Measurements from ENCODE around the gene NFYC. TPM values are rescaled to one million over a fixed set of nuclear protein-coding genes. Genes with fewer than 3 reads are reported as not detected.

NFYC gene
- total RNA-seq, 1 experiment from 2014 or later: 63.3 TPM

DNA sequence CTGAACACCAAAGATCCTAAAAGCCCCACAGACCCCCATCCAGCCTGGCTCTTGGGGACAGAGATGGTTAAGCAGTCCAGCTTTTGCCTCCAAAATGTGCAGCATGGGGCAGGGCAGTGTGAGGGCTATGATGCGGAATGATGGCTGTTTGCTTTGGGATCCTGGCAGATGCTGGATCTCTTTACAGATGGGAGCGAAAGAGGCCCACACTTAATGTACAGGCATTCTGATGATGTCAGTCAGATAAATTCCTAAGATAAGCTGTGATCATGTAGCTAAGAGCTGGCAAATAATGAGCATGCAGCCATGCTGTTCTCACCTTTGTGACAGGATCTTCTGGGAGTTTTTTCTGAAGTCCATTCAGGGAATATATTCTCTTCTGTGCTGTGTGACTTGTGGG is 74.5 kb downstream of the NFYC start:
- Histone ChIP-seq H3K27ac (ENCODE audit: low read depth, low read length) (no peak overlapping the region), H4K20me1 (ENCODE audit: insufficient read depth) (no peaks in the 10 kb centered on the region), H3K4me1 (ENCODE audit: control insufficient read depth in 1 of 2, insufficient read depth in 2 of 2, low read length in 2 of 2) (no peaks in the 10 kb centered on the region), H3K36me3 (ENCODE audit: control insufficient read depth in 1 of 2, insufficient read depth in 2 of 2, low read length in 2 of 2) (peaks cover 19 to 25% of the 10 kb centered on the region in 2 experiments; a peak in 3 of 4 replicates), H3K9ac (ENCODE audit: low read length) (no peak overlapping the region), H3K9me2 (ENCODE audit: insufficient read depth) (no peaks in the 10 kb centered on the region), H3K9me3 (ENCODE audit: control insufficient read depth in 1 of 2, insufficient read depth in 1 of 2, low read depth in 1 of 2, low read length in 2 of 2) (no peaks in the 10 kb centered on the region), H3K4me3 (replicated peaks in 1 of 2; ENCODE audit: low read depth in 1 of 2, low read length in 2 of 2) (no peak overlapping the region), H3K4me2 (ENCODE audit: low read length) (no peak overlapping the region), H2AFZ (ENCODE audit: low read depth, low read length, poor library complexity, severe bottlenecking) (no peak overlapping the region), H3K79me2 (ENCODE audit: insufficient read depth, low read length) (no peaks in the 10 kb centered on the region), H3K27me3 (ENCODE audit: insufficient read depth, low read length) (no peaks in the 10 kb centered on the region)
- ATAC-seq (no peak), DNase-seq (ENCODE audit: low read depth, low spot score) (no peak)
- ChIA-PET RAD21 (ENCODE audit: low non-redundant PET in 1 of 2, low total read pairs in 2 of 2, uncharacterized antibody in 2 of 2, unreplicated experiment in 2 of 2) (no interaction called here), CTCF (interaction anchor here (1.0 to 3.8 kb wide), 2 partner anchors 8 to 136 kb away, joined by 4 to 21 read pairs; no protein-coding TSS in a partner anchor), POLR2A (no interaction called here)
- intact Hi-C loops (cut with micrococcal nuclease): no loop called here
- TF ChIP-seq CBX3 (IDR thresholded peaks at IDR 0.05; ENCODE audit: low read depth): no peak
- TF ChIP-seq SRF (IDR thresholded peaks at IDR 0.05; ENCODE audit: low read depth): no peak
- TF ChIP-seq, protein P1, sequence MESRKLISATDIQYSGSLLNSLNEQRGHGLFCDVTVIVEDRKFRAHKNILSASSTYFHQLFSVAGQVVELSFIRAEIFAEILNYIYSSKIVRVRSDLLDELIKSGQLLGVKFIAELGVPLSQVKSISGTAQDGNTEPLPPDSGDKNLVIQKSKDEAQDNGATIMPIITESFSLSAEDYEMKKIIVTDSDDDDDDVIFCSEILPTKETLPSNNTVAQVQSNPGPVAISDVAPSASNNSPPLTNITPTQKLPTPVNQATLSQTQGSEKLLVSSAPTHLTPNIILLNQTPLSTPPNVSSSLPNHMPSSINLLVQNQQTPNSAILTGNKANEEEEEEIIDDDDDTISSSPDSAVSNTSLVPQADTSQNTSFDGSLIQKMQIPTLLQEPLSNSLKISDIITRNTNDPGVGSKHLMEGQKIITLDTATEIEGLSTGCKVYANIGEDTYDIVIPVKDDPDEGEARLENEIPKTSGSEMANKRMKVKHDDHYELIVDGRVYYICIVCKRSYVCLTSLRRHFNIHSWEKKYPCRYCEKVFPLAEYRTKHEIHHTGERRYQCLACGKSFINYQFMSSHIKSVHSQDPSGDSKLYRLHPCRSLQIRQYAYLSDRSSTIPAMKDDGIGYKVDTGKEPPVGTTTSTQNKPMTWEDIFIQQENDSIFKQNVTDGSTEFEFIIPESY (IDR thresholded peaks at IDR 0.05; ENCODE audit: extremely low read depth, insufficient replicate concordance, low read length): no peak
- no peak for TF ChIP-seq EZH2 (IDR thresholded peaks at IDR 0.05)
- TF ChIP-seq YY1 (IDR thresholded peaks at IDR 0.05; ENCODE audit: extremely low read depth, insufficient replicate concordance, low read depth, low read length): no peak
- TF ChIP-seq ZNF274 (IDR thresholded peaks at IDR 0.05; ENCODE audit: low read depth, low read length): no peak
- TF ChIP-seq FOSL1 (IDR thresholded peaks at IDR 0.05; ENCODE audit: low read depth): no peak
- BruUV-seq (replicated peaks): no TSS peak

DNA sequence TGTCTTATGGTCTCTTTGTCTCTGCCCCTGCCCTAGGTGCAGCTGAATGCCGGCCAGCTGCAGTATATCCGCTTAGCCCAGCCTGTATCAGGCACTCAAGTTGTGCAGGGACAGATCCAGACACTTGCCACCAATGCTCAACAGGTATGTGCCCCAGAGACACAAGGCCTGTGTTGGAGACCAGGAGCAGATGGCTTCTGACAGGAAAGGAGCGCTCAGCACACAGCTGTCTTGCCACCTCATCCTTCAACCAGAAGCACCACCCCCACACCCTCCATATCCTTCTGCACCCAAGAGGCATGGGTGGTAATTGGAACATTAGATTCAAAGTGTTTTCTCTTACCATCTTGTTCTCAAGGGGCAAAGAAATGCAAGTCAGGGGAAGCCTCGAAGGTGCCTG is 75.1 kb downstream of the NFYC start:
- Histone ChIP-seq H3K4me3 (replicated peaks in 1 of 2; ENCODE audit: low read depth in 1 of 2, low read length in 2 of 2) (no peak overlapping the region), H2AFZ (ENCODE audit: low read depth, low read length, poor library complexity, severe bottlenecking) (no peak overlapping the region), H3K9me3 (ENCODE audit: control insufficient read depth in 1 of 2, insufficient read depth in 1 of 2, low read depth in 1 of 2, low read length in 2 of 2) (no peaks in the 10 kb centered on the region), H3K9me2 (ENCODE audit: insufficient read depth) (no peaks in the 10 kb centered on the region), H3K4me2 (ENCODE audit: low read length) (no peak overlapping the region), H3K4me1 (ENCODE audit: control insufficient read depth in 1 of 2, insufficient read depth in 2 of 2, low read length in 2 of 2) (no peaks in the 10 kb centered on the region), H3K9ac (ENCODE audit: low read length) (no peak overlapping the region), H3K27me3 (ENCODE audit: insufficient read depth, low read length) (no peaks in the 10 kb centered on the region), H4K20me1 (ENCODE audit: insufficient read depth) (no peaks in the 10 kb centered on the region), H3K27ac (ENCODE audit: low read depth, low read length) (no peak overlapping the region), H3K79me2 (ENCODE audit: insufficient read depth, low read length) (no peaks in the 10 kb centered on the region), H3K36me3 (ENCODE audit: control insufficient read depth in 1 of 2, insufficient read depth in 2 of 2, low read length in 2 of 2) (peaks cover 19 to 25% of the 10 kb centered on the region in 2 experiments; a peak in 3 of 4 replicates)
- intact Hi-C loops (cut with micrococcal nuclease): no loop called here
- no TSS peak for BruUV-seq (replicated peaks)
- DNase-seq (ENCODE audit: low read depth, low spot score) (no peak), ATAC-seq (no peak)
- CTCF ChIA-PET: interaction anchor here (3.8 kb wide), 1 partner anchor 7 kb away, joined by 21 read pairs; no protein-coding TSS in a partner anchor
- TF ChIP-seq CBX3 (IDR thresholded peaks at IDR 0.05; ENCODE audit: low read depth) (no peak), ELF1 (IDR thresholded peaks at IDR 0.05; ENCODE audit: borderline replicate concordance, low read depth) (no peak)
- POLR2A ChIA-PET: no interaction called here
- RAD21 ChIA-PET (ENCODE audit: low non-redundant PET in 1 of 2, low total read pairs in 2 of 2, uncharacterized antibody in 2 of 2, unreplicated experiment in 2 of 2): no interaction called here
